GM12873 (cell line): Measurements from ENCODE around the gene CTNNA3.

Experiments used
- TF ChIP-seq, protein P1 (sequence below): IDR thresholded peaks from 2 replicates; pipeline ENCODE4 v1.5.1; 2012; ENCODE audit warnings: low read depth, mild to moderate bottlenecking, moderate library complexity, low read length, control low read depth; ENCODE audit not compliant: insufficient read depth; ENCODE audit errors: missing control alignments

CTNNA3 gene

DNA sequence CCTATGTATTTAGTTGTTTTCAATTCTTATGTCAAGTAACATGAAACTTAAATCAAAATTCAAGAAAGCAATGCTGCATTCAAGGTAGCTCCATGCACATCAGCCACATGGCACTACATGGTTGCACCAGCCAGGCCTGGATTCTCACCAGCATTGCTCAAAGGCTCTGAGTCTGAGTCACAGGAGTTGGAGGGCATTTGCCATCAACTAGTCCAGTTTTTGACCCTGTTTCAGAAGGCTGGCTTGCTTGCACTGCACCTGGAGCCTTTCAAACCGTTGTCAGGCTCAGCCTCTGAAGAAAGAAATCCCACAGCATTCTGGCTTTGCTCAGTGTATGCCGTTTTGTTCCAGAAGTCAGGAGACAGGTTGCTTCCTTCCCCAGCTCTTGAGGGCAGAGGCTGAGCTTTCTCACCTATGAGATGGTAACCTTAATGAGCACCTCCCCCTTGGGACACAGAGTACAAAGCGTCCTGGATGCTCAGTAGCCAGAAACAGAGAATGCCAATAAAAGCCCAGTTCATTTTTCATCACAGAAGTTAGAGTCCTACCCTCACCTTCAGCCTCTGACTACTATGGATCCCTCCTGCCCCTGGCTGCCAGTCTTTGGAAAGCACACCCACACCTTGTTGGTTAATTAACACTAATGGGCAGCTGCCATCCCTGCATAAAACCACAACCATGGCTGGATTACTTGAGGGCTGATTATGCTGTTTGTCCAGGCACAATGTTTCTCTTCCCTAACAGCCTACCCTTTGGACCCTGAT is 1058.5 kb downstream of the CTNNA3 start:
- TF ChIP-seq, protein P1, sequence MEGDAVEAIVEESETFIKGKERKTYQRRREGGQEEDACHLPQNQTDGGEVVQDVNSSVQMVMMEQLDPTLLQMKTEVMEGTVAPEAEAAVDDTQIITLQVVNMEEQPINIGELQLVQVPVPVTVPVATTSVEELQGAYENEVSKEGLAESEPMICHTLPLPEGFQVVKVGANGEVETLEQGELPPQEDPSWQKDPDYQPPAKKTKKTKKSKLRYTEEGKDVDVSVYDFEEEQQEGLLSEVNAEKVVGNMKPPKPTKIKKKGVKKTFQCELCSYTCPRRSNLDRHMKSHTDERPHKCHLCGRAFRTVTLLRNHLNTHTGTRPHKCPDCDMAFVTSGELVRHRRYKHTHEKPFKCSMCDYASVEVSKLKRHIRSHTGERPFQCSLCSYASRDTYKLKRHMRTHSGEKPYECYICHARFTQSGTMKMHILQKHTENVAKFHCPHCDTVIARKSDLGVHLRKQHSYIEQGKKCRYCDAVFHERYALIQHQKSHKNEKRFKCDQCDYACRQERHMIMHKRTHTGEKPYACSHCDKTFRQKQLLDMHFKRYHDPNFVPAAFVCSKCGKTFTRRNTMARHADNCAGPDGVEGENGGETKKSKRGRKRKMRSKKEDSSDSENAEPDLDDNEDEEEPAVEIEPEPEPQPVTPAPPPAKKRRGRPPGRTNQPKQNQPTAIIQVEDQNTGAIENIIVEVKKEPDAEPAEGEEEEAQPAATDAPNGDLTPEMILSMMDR = no peak

GRCh38 chr10:66629996-66630395 is 1066.0 kb downstream of the CTNNA3 start:
- TF ChIP-seq, protein P1 = no peak

DNA sequence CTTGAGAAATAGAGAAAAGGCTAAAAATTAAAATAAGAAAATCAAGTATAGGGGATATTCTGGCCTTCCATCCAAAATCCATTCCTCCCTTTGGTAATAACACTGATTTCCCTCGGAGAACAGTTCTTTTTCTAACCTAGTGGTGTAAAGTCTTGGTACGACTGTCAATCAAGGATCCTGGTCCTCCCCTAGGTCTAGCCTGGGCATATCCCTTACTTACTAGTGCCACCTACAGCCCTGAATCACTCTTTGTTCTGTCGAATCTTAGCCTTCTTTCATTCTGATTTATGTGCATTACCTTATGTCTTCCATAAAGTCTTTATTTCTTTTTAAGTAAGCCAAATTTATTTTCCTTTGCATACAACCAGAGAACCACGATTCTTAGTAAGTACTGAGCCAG is 1068.8 kb downstream of the CTNNA3 start:
- TF ChIP-seq, protein P1 = no peak

DNA sequence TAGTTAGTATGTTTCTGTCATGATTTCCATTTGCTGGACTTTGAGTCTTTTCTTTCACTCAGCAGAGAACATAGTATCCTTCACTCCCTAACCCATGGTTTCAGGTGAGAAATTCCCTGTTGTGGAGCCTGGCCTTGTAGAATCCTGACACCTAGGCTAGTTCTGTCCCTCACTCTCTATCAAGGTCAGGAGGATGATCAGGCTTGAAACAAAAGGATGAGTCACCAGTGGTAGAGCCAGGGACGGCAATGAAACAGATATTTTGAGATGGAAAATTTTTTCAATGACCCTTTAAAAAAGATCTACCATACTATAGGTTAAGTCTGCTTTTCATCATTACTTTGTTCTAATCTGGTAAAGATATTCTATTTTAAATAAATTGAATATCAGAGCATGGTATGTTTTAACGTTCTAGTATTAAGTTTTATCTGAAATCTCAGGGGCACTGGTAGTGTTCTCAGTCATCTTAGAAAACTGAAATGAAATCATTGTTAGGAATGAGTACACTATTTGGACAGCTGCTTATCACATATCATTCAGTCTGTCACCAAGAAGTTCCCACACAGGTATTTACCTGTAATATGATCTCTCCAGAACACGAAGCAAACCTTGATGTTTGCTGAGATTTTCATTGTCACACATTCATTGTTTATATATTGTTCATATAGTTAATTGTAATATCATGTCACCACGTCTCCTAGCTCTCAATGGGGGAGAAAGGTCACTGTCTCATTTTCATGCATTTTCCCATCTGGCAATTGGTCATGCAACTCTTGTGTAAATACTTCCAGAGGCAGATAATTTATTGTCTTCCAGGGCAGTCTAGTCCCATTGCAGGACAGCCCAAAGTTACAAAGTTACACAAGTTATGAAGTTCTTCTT is 1070.0 kb downstream of the CTNNA3 start:
- TF ChIP-seq, protein P1 = no peak

DNA sequence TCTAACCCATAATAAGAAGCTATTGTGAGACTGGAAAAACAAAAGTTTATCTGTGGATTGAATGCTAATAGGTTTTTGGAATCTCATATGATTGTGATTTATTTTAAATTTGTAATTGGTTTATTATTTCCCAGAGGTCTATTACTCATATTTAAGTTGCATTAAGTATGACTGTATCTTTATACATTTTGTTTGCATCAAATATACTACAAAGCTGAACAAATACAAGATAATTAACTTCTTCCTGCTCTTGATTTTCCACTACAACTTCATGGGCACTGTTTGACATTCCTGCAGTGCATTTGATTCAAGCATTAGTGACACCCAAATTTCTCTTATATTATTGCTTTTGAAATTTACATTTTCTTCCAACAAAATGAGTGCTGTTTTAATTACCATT is 1073.9 kb downstream of the CTNNA3 start:
- TF ChIP-seq, protein P1 = no peak

DNA sequence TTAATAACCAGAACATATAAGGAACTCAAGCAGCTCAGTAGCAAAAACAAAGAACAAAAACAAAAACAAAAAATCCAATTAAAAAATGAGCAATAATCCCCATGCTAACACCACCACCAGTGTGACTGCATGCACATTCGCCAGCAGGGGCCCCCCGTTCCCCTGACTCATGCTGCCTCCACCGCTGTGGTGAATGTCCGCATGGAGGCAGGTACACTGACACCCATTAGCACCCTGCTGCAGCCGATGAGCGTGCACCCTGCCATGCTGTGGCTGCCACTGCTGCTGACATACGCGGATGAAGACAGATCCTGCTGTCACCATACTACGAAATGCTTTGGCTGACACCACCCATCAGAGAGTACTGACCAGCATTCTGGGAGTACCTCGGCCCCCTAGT is 1091.8 kb downstream of the CTNNA3 start:
- TF ChIP-seq, protein P1 = no peak

- TF ChIP-seq, protein P1 = no peak
These were observed 1104.1 kb downstream of the CTNNA3 start for GRCh38 chr10:66591865-66592264.
